Ectodermal cell (in vitro differentiated cells): ENCODE measurements around the gene MIER2.

Source experiments
- H3K27ac ChIP-seq: 2 replicates; pipeline ENCODE4 v1.7.0; 2013; ENCODE audit warnings: mild to moderate bottlenecking, low read depth, low read length; ENCODE audit not compliant: insufficient read depth, poor library complexity, severe bottlenecking
- H3K27me3 ChIP-seq: 2 replicates; pipeline ENCODE4 v1.7.0; 2013; ENCODE audit warnings: mild to moderate bottlenecking, low read length; ENCODE audit not compliant: insufficient read depth, control insufficient read depth, poor library complexity, severe bottlenecking
- H3K36me3 ChIP-seq: one replicate; pipeline ENCODE4 v1.7.0; 2013; ENCODE audit warnings: low read length; ENCODE audit not compliant: control insufficient read depth, insufficient read depth
- H3K4me1 ChIP-seq: one replicate; pipeline ENCODE4 v1.7.0; 2013; ENCODE audit warnings: low read length; ENCODE audit not compliant: control insufficient read depth, insufficient read depth
- H3K4me3 ChIP-seq: 2 replicates; pipeline ENCODE4 v1.7.0; 2013; ENCODE audit warnings: low read depth, low read length, control low read depth; ENCODE audit not compliant: insufficient read depth
- H3K9me3 ChIP-seq: 2 replicates; pipeline ENCODE4 v1.7.0; 2013; ENCODE audit warnings: mild to moderate bottlenecking, low read length, moderate library complexity; ENCODE audit not compliant: control insufficient read depth
- WGBS, 2 experiments: methylation state at CpG; one replicate each; pipeline ENCODE4 v1.1.7; 2013; ENCODE audit warnings: missing lambda C conversion rate in 2 of 2; 5-methylcytosine and 5-hydroxymethylcytosine counted together

Gene MIER2

GRCh38 chr19:342801-343421 is 1.7 kb downstream of the MIER2 start:
- H3K4me3 ChIP-seq, result peak overlapping the region; percentile 75
- no peaks in the 10 kb centered on the region for H3K9me3 ChIP-seq
- peaks cover 16% of the 10 kb centered on the region for H3K27me3 ChIP-seq
- no peaks in the 10 kb centered on the region for H3K36me3 ChIP-seq
- no peak overlapping the region for H3K27ac ChIP-seq
- H3K4me1 ChIP-seq, result peaks cover 19% of the 10 kb centered on the region
- WGBS, 2 experiments, result 92 to 94% methylated on average over 14 of the region's 14 CpGs

GRCh38 chr19:342128-342455 is 2.5 kb downstream of the MIER2 start:
- no peak overlapping the region for H3K27ac ChIP-seq
- H3K9me3 ChIP-seq, result no peaks in the 10 kb centered on the region
- H3K4me1 ChIP-seq, result peaks cover 19% of the 10 kb centered on the region
- no peaks in the 10 kb centered on the region for H3K36me3 ChIP-seq
- 96% methylated on average over 10 of the region's 10 CpGs for WGBS, 2 experiments
- no peak overlapping the region for H3K4me3 ChIP-seq
- H3K27me3 ChIP-seq, result peaks cover 16% of the 10 kb centered on the region

- no peaks in the 10 kb centered on the region for H3K36me3 ChIP-seq
- peaks cover 19% of the 10 kb centered on the region for H3K4me1 ChIP-seq
- H3K4me3 ChIP-seq, result no peak overlapping the region
- H3K9me3 ChIP-seq, result no peaks in the 10 kb centered on the region
- H3K27me3 ChIP-seq, result peaks cover 14% of the 10 kb centered on the region
- 90 to 91% methylated on average over 12 of the region's 12 CpGs for WGBS, 2 experiments
- no peak overlapping the region for H3K27ac ChIP-seq
Measured at GRCh38 chr19:341386-342127, 3.0 kb downstream of the MIER2 start.

GRCh38 chr19:340620-341385 is 3.8 kb downstream of the MIER2 start:
- H3K9me3 ChIP-seq, result no peaks in the 10 kb centered on the region
- 89 to 92% methylated on average over 15 of the region's 15 CpGs for WGBS, 2 experiments
- peaks cover 19% of the 10 kb centered on the region for H3K4me1 ChIP-seq
- no peak overlapping the region for H3K4me3 ChIP-seq
- no peaks in the 10 kb centered on the region for H3K36me3 ChIP-seq
- peaks cover 8% of the 10 kb centered on the region for H3K27me3 ChIP-seq
- no peak overlapping the region for H3K27ac ChIP-seq

GRCh38 chr19:339262-339887 is 5.2 kb downstream of the MIER2 start:
- Histone ChIP-seq H3K4me1 (peaks cover 19% of the 10 kb centered on the region), H3K9me3 (no peaks in the 10 kb centered on the region), H3K36me3 (peaks cover under 1% of the 10 kb centered on the region), H3K27ac (no peak overlapping the region), H3K27me3 (no peaks in the 10 kb centered on the region), H3K4me3 (no peak overlapping the region)
- WGBS, 2 experiments, result 91 to 94% methylated on average over 10 of the region's 10 CpGs

GRCh38 chr19:338421-338820 is 6.2 kb downstream of the MIER2 start:
- no peak overlapping the region for H3K4me3 ChIP-seq
- no peak overlapping the region for H3K27ac ChIP-seq
- peaks cover 8% of the 10 kb centered on the region for H3K36me3 ChIP-seq
- peaks cover 18% of the 10 kb centered on the region for H3K4me1 ChIP-seq
- H3K9me3 ChIP-seq, result no peaks in the 10 kb centered on the region
- no peaks in the 10 kb centered on the region for H3K27me3 ChIP-seq
- 89 to 93% methylated on average over 5 of the region's 5 CpGs for WGBS, 2 experiments

GRCh38 chr19:336067-336614 is 8.5 kb downstream of the MIER2 start:
- Histone ChIP-seq H3K4me3 (no peak overlapping the region), H3K4me1 (no peaks in the 10 kb centered on the region), H3K9me3 (no peaks in the 10 kb centered on the region), H3K36me3 (peaks cover 10% of the 10 kb centered on the region), H3K27ac (no peak overlapping the region), H3K27me3 (no peaks in the 10 kb centered on the region)
- 94 to 95% methylated on average over 20 of the region's 20 CpGs for WGBS, 2 experiments

GRCh38 chr19:335486-336066 is 9.0 kb downstream of the MIER2 start:
- H3K27ac ChIP-seq, result no peak overlapping the region
- H3K27me3 ChIP-seq, result no peaks in the 10 kb centered on the region
- H3K36me3 ChIP-seq, result peaks cover 15% of the 10 kb centered on the region
- 90 to 91% methylated on average over 21 of the region's 21 CpGs for WGBS, 2 experiments
- no peaks in the 10 kb centered on the region for H3K9me3 ChIP-seq
- no peaks in the 10 kb centered on the region for H3K4me1 ChIP-seq
- no peak overlapping the region for H3K4me3 ChIP-seq

- Histone ChIP-seq H3K36me3 (peaks cover 20% of the 10 kb centered on the region), H3K27me3 (no peaks in the 10 kb centered on the region), H3K4me1 (no peaks in the 10 kb centered on the region), H3K27ac (no peak overlapping the region), H3K9me3 (no peaks in the 10 kb centered on the region), H3K4me3 (no peak overlapping the region)
- WGBS, 2 experiments, result 86% methylated on average over 9 of the region's 9 CpGs
Measured at GRCh38 chr19:335072-335471, 9.5 kb downstream of the MIER2 start.
